Neutrophil (primary cell): Measurements from ENCODE around the gene TNNT2.

Experiments
- H3K27ac ChIP-seq: fragments of 200-600 bp; sonication (generic); 2 replicates; pipeline ENCODE4 v1.5.1; 2016; ENCODE audit warnings: mild to moderate bottlenecking, moderate library complexity
- H3K27me3 ChIP-seq: fragments of 200-600 bp; sonication (generic); 2 replicates; pipeline ENCODE4 v1.6.0; 2016; ENCODE audit warnings: mild to moderate bottlenecking
- H3K36me3 ChIP-seq: fragments of 200-600 bp; sonication (generic); 2 replicates; pipeline ENCODE4 v1.5.1; 2017
- H3K4me1 ChIP-seq, 2 experiments: fragments of 200-600 bp in 1 of 2; sonication (generic) in 1 of 2; 1 replicate in 1 of 2; 2 replicates in 1 of 2; pipeline versions ENCODE4 v1.5.1 to v1.6.1; 2013 to 2016; ENCODE audit warnings: low read depth in 1 of 2, low read length in 1 of 2, mild to moderate bottlenecking in 1 of 2, moderate library complexity in 1 of 2; ENCODE audit not compliant: control insufficient read depth in 1 of 2, insufficient read depth in 1 of 2
- H3K4me3 ChIP-seq, 2 experiments: fragments of 200-600 bp in 1 of 2; sonication (generic) in 1 of 2; 1 replicate in 1 of 2; 2 replicates in 1 of 2; pipeline ENCODE4 v1.5.1; 2013 to 2016; ENCODE audit warnings: low read depth in 1 of 2, low read length in 1 of 2, mild to moderate bottlenecking in 1 of 2, moderate library complexity in 1 of 2
- H3K9me3 ChIP-seq: fragments of 200-600 bp; sonication (generic); 2 replicates; pipeline ENCODE4 v1.5.1; 2016
- CTCF ChIP-seq: fragments of 200-600 bp; sonication (generic); IDR thresholded peaks from 2 replicates; pipeline ENCODE4 v1.5.1; 2016; ENCODE audit warnings: antibody characterized with exemption

The TNNT2 gene

GRCh38 chr1:201418461-201418860, 41.0 kb upstream of the TNNT2 start:
- H3K4me3 ChIP-seq = no peak overlapping the region
- no peaks in the 10 kb centered on the region for H3K4me1 ChIP-seq
- no peaks in the 10 kb centered on the region for H3K36me3 ChIP-seq
- H3K9me3 ChIP-seq = no peaks in the 10 kb centered on the region
- no peak for TF ChIP-seq CTCF
- peaks cover 13% of the 10 kb centered on the region for H3K27me3 ChIP-seq
- H3K27ac ChIP-seq = no peak overlapping the region

- Histone ChIP-seq H3K9me3 (no peaks in the 10 kb centered on the region), H3K4me3 (no peak overlapping the region), H3K4me1 (no peaks in the 10 kb centered on the region), H3K27ac (no peak overlapping the region), H3K36me3 (no peaks in the 10 kb centered on the region), H3K27me3 (peaks cover 9% of the 10 kb centered on the region)
- no peak for TF ChIP-seq CTCF
These were observed 36.7 kb upstream of the TNNT2 start for GRCh38 chr1:201414051-201414738.

GRCh38 chr1:201411292-201411691, 33.8 kb upstream of the TNNT2 start:
- no peaks in the 10 kb centered on the region for H3K36me3 ChIP-seq

GRCh38 chr1:201409440-201409839, 32.0 kb upstream of the TNNT2 start:
- Histone ChIP-seq H3K4me1 (no peaks in the 10 kb centered on the region), H3K36me3 (no peaks in the 10 kb centered on the region), H3K27ac (no peak overlapping the region), H3K9me3 (no peaks in the 10 kb centered on the region), H3K27me3 (peaks cover 5% of the 10 kb centered on the region), H3K4me3 (no peak overlapping the region)
- TF ChIP-seq CTCF = no peak

More at GRCh38 chr1:201411292-201411691, 33.8 kb upstream of the TNNT2 start:
- Histone ChIP-seq H3K4me1 (no peaks in the 10 kb centered on the region), H3K27ac (no peak overlapping the region), H3K9me3 (no peaks in the 10 kb centered on the region), H3K27me3 (peaks cover under 1% of the 10 kb centered on the region), H3K4me3 (no peak overlapping the region)
- no peak for TF ChIP-seq CTCF

GRCh38 chr1:201408834-201409200, 31.3 kb upstream of the TNNT2 start:
- Histone ChIP-seq H3K4me3 (no peak overlapping the region), H3K27me3 (peaks cover 12% of the 10 kb centered on the region), H3K9me3 (no peaks in the 10 kb centered on the region), H3K27ac (no peak overlapping the region), H3K36me3 (no peaks in the 10 kb centered on the region), H3K4me1 (no peaks in the 10 kb centered on the region)
- TF ChIP-seq CTCF = no peak
